NCI-H526 treated with DMSO at 0.1 percent for 48 hours (cell line): ENCODE results near the gene TMEM18.
"Not testable (repeated sequence)": the region's sequence is repeated elsewhere in the genome, so short reads cannot be mapped to it uniquely, and the experiment has no call there.

Source experiments
- DNase-seq: peaks from one replicate; lab custom pipeline; 2025; lab: John Stamatoyannopoulos, UW

TMEM18 gene

GRCh38 chr2:677056-677958 lies at the start of gene TMEM18:
TMEM18 (minus strand) TSS chr2:677406; CDS start chr2:677345, 61 bp downstream.
- peak; percentile 97 for DNase-seq

- no peak for DNase-seq
These were observed 49.0 kb upstream of the TMEM18 start for GRCh38 chr2:726169-726568.

GRCh38 chr2:725468-725867 lies 48.3 kb upstream of the TMEM18 start:
- DNase-seq: no peak

- no peak for DNase-seq
These were observed 46.6 kb upstream of the TMEM18 start for GRCh38 chr2:723761-724160.

- no peak for DNase-seq
These were observed 43.6 kb upstream of the TMEM18 start for GRCh38 chr2:720842-721241.

GRCh38 chr2:719734-720133 lies 42.5 kb upstream of the TMEM18 start:
- no peak for DNase-seq

GRCh38 chr2:719191-719590 lies 42.0 kb upstream of the TMEM18 start:
- DNase-seq: no peak

- DNase-seq: no peak
These were observed 40.5 kb upstream of the TMEM18 start for GRCh38 chr2:717661-718060.

- DNase-seq: peak; percentile 2
These were observed 38.8 kb upstream of the TMEM18 start for GRCh38 chr2:715854-716560.

- DNase-seq: no peak
These were observed 37.8 kb upstream of the TMEM18 start for GRCh38 chr2:715038-715437.

GRCh38 chr2:714005-714741 lies 37.0 kb upstream of the TMEM18 start:
- peak; percentile 54 for DNase-seq

GRCh38 chr2:710867-711665 lies 33.9 kb upstream of the TMEM18 start:
- DNase-seq: no peak

GRCh38 chr2:709138-709765 lies 32.0 kb upstream of the TMEM18 start:
- DNase-seq: no peak

GRCh38 chr2:708667-709066 lies 31.5 kb upstream of the TMEM18 start:
- no peak for DNase-seq

GRCh38 chr2:705971-706511 lies 28.8 kb upstream of the TMEM18 start:
- DNase-seq: no peak

GRCh38 chr2:702765-703164 lies 25.6 kb upstream of the TMEM18 start:
- DNase-seq: not testable (repeated sequence)

- no peak for DNase-seq
These were observed 19.9 kb upstream of the TMEM18 start for GRCh38 chr2:696999-697627.

GRCh38 chr2:696463-696862 lies 19.3 kb upstream of the TMEM18 start:
- no peak for DNase-seq

- DNase-seq: no peak
These were observed 17.8 kb upstream of the TMEM18 start for GRCh38 chr2:694906-695510.

GRCh38 chr2:694174-694573 lies 17.0 kb upstream of the TMEM18 start:
- no peak for DNase-seq
